ENCODE data around the gene GNAS-AS1.

The GNAS-AS1 gene

GRCh38 chr20:58825450-58825849 lies 25.3 kb downstream of the GNAS-AS1 start:
- no peak overlapping the region for H3K23ac ChIP-seq (ENCODE audit: low read length)
- no peak overlapping the region for H3K14ac ChIP-seq (ENCODE audit: low read length)
- H3K9ac ChIP-seq (ENCODE audit: low read length): no peak overlapping the region
- no peak overlapping the region for H2BK120ac ChIP-seq (ENCODE audit: insufficient read depth, low read length, poor library complexity)
- H4K91ac ChIP-seq (ENCODE audit: low read depth, low read length): no peak overlapping the region
- H3K27me3 ChIP-seq (ENCODE audit: insufficient read depth, low read length): no peaks in the 10 kb centered on the region
- H3K9me3 ChIP-seq (ENCODE audit: insufficient read depth, low read depth, low read length): peaks cover 13% of the 10 kb centered on the region
- H3K79me1 ChIP-seq (ENCODE audit: low read length): no peaks in the 10 kb centered on the region
- no peak overlapping the region for H3K27ac ChIP-seq (ENCODE audit: low read depth, low read length)
- H3K4me1 ChIP-seq (ENCODE audit: control insufficient read depth in 1 of 2, insufficient read depth in 2 of 2, low read length in 2 of 2): peaks cover 0 to 2% of the 10 kb centered on the region in 2 experiments
- H4K12ac ChIP-seq (ENCODE audit: low read depth, low read length): no peak overlapping the region
- no peak overlapping the region for H3K4me2 ChIP-seq (ENCODE audit: low read length)
- no peak overlapping the region for H2AFZ ChIP-seq (ENCODE audit: insufficient read depth, low read length, poor library complexity)
- no peaks in the 10 kb centered on the region for H3K79me2 ChIP-seq (ENCODE audit: control insufficient read depth, insufficient read depth, low read length, poor library complexity)
- H3K18ac ChIP-seq (ENCODE audit: low read length): no peak overlapping the region
- no CpG with 5 or more reads among the region's 6 CpGs for WGBS (ENCODE audit: extremely low coverage, insufficient coverage, insufficient read length)
- no peak overlapping the region for H3K4ac ChIP-seq (ENCODE audit: low read depth, low read length)
- H3K36me3 ChIP-seq (ENCODE audit: control insufficient read depth in 1 of 2, insufficient read depth in 2 of 2, low read length in 2 of 2): peaks cover 2 to 8% of the 10 kb centered on the region in 2 experiments
- no peak overlapping the region for H4K8ac ChIP-seq (ENCODE audit: low read depth, low read length)
- H2AK5ac ChIP-seq (ENCODE audit: low read length): no peak overlapping the region
- no peak for DNase-seq
- no peak overlapping the region for H2BK12ac ChIP-seq (ENCODE audit: low read length)
- no peak overlapping the region for H2BK5ac ChIP-seq (ENCODE audit: low read depth, low read length, poor library complexity)
- no peak overlapping the region for H3K4me3 ChIP-seq (ENCODE audit: low read depth, low read length)

DNA sequence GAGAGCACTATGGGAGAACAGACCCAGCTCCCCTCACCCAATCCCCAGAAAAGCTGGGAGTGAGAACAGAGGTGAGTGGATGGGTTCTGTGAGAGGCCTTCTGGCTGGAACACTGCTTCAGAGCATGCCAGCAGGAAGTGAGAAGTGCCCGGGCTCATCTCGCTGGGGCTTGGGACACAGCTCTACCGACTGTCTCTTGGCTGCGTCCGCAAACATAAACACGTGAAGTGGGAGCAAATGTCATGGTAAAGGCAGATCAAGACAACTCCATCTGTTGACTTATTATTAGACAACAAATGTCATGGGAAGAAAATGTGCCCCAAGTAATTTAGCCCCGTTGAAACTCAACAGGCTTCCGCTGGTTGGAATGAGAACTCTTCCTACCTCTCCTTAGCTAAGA lies 25.9 kb downstream of the GNAS-AS1 start:
- H3K4ac ChIP-seq (ENCODE audit: low read depth, low read length): no peak overlapping the region
- H2AK5ac ChIP-seq (ENCODE audit: low read length): no peak overlapping the region
- H3K79me1 ChIP-seq (ENCODE audit: low read length): no peaks in the 10 kb centered on the region
- peaks cover 8% of the 10 kb centered on the region for H3K9me3 ChIP-seq (ENCODE audit: insufficient read depth, low read depth, low read length)
- no peak overlapping the region for H4K91ac ChIP-seq (ENCODE audit: low read depth, low read length)
- no peaks in the 10 kb centered on the region for H3K79me2 ChIP-seq (ENCODE audit: control insufficient read depth, insufficient read depth, low read length, poor library complexity)
- WGBS (ENCODE audit: extremely low coverage, insufficient coverage, insufficient read length): no CpG with 5 or more reads among the region's 8 CpGs
- H3K4me3 ChIP-seq (ENCODE audit: low read depth, low read length): no peak overlapping the region
- no peak overlapping the region for H3K14ac ChIP-seq (ENCODE audit: low read length)
- no peak overlapping the region for H3K27ac ChIP-seq (ENCODE audit: low read depth, low read length)
- DNase-seq: no peak
- H3K4me1 ChIP-seq (ENCODE audit: control insufficient read depth in 1 of 2, insufficient read depth in 2 of 2, low read length in 2 of 2): peaks cover 0 to 2% of the 10 kb centered on the region in 2 experiments
- peaks cover 2 to 8% of the 10 kb centered on the region in 2 experiments for H3K36me3 ChIP-seq (ENCODE audit: control insufficient read depth in 1 of 2, insufficient read depth in 2 of 2, low read length in 2 of 2)
- H2BK12ac ChIP-seq (ENCODE audit: low read length): no peak overlapping the region
- no peak overlapping the region for H3K9ac ChIP-seq (ENCODE audit: low read length)
- no peaks in the 10 kb centered on the region for H3K27me3 ChIP-seq (ENCODE audit: insufficient read depth, low read length)
- no peak overlapping the region for H3K4me2 ChIP-seq (ENCODE audit: low read length)
- no peak overlapping the region for H2BK5ac ChIP-seq (ENCODE audit: low read depth, low read length, poor library complexity)
- H3K18ac ChIP-seq (ENCODE audit: low read length): no peak overlapping the region
- no peak overlapping the region for H2BK120ac ChIP-seq (ENCODE audit: insufficient read depth, low read length, poor library complexity)
- no peak overlapping the region for H2AFZ ChIP-seq (ENCODE audit: insufficient read depth, low read length, poor library complexity)
- H4K8ac ChIP-seq (ENCODE audit: low read depth, low read length): no peak overlapping the region
- H4K12ac ChIP-seq (ENCODE audit: low read depth, low read length): no peak overlapping the region
- H3K23ac ChIP-seq (ENCODE audit: low read length): no peak overlapping the region

- Histone ChIP-seq H2AFZ (ENCODE audit: insufficient read depth, low read length, poor library complexity) (no peak overlapping the region), H3K4ac (ENCODE audit: low read depth, low read length) (no peak overlapping the region), H3K79me1 (ENCODE audit: low read length) (no peaks in the 10 kb centered on the region), H2AK5ac (ENCODE audit: low read length) (no peak overlapping the region), H2BK12ac (ENCODE audit: low read length) (no peak overlapping the region), H3K18ac (ENCODE audit: low read length) (no peak overlapping the region), H2BK5ac (ENCODE audit: low read depth, low read length, poor library complexity) (no peak overlapping the region), H3K23ac (ENCODE audit: low read length) (no peak overlapping the region), H3K14ac (ENCODE audit: low read length) (no peak overlapping the region), H2BK120ac (ENCODE audit: insufficient read depth, low read length, poor library complexity) (no peak overlapping the region), H3K27ac (ENCODE audit: low read depth, low read length) (no peak overlapping the region), H3K4me2 (ENCODE audit: low read length) (no peak overlapping the region), H3K9me3 (ENCODE audit: insufficient read depth, low read depth, low read length) (peaks cover 11% of the 10 kb centered on the region), H4K8ac (ENCODE audit: low read depth, low read length) (no peak overlapping the region), H3K4me1 (ENCODE audit: control insufficient read depth in 1 of 2, insufficient read depth in 2 of 2, low read length in 2 of 2) (peaks cover 3 to 7% of the 10 kb centered on the region in 2 experiments), H4K12ac (ENCODE audit: low read depth, low read length) (no peak overlapping the region), H3K9ac (ENCODE audit: low read length) (no peak overlapping the region), H3K36me3 (ENCODE audit: control insufficient read depth in 1 of 2, insufficient read depth in 2 of 2, low read length in 2 of 2) (peaks cover 2 to 8% of the 10 kb centered on the region in 2 experiments), H3K79me2 (ENCODE audit: control insufficient read depth, insufficient read depth, low read length, poor library complexity) (no peaks in the 10 kb centered on the region), H3K27me3 (ENCODE audit: insufficient read depth, low read length) (no peaks in the 10 kb centered on the region), H3K4me3 (ENCODE audit: low read depth, low read length) (no peak overlapping the region), H4K91ac (ENCODE audit: low read depth, low read length) (no peak overlapping the region)
- no CpG with 5 or more reads among the region's 26 CpGs for WGBS (ENCODE audit: extremely low coverage, insufficient coverage, insufficient read length)
- no peak for DNase-seq
Measured at GRCh38 chr20:58822748-58823730, 27.7 kb downstream of the GNAS-AS1 start.

GRCh38 chr20:58822149-58822548 lies 28.6 kb downstream of the GNAS-AS1 start:
- no peak overlapping the region for H2BK120ac ChIP-seq (ENCODE audit: insufficient read depth, low read length, poor library complexity)
- WGBS (ENCODE audit: extremely low coverage, insufficient coverage, insufficient read length): no CpG with 5 or more reads among the region's 8 CpGs
- no peak for DNase-seq

More at GRCh38 chr20:58822149-58822548, 28.6 kb downstream of the GNAS-AS1 start:
- Histone ChIP-seq H2BK5ac (ENCODE audit: low read depth, low read length, poor library complexity) (no peak overlapping the region), H3K79me2 (ENCODE audit: control insufficient read depth, insufficient read depth, low read length, poor library complexity) (no peaks in the 10 kb centered on the region), H2AFZ (ENCODE audit: insufficient read depth, low read length, poor library complexity) (no peak overlapping the region), H4K8ac (ENCODE audit: low read depth, low read length) (no peak overlapping the region), H2BK12ac (ENCODE audit: low read length) (no peak overlapping the region), H3K9ac (ENCODE audit: low read length) (no peak overlapping the region), H3K9me3 (ENCODE audit: insufficient read depth, low read depth, low read length) (peaks cover 9% of the 10 kb centered on the region), H4K12ac (ENCODE audit: low read depth, low read length) (no peak overlapping the region), H3K14ac (ENCODE audit: low read length) (no peak overlapping the region), H3K79me1 (ENCODE audit: low read length) (no peaks in the 10 kb centered on the region), H2AK5ac (ENCODE audit: low read length) (no peak overlapping the region), H3K27ac (ENCODE audit: low read depth, low read length) (no peak overlapping the region), H3K23ac (ENCODE audit: low read length) (no peak overlapping the region), H4K91ac (ENCODE audit: low read depth, low read length) (no peak overlapping the region), H3K27me3 (ENCODE audit: insufficient read depth, low read length) (no peaks in the 10 kb centered on the region), H3K4ac (ENCODE audit: low read depth, low read length) (no peak overlapping the region), H3K36me3 (ENCODE audit: control insufficient read depth in 1 of 2, insufficient read depth in 2 of 2, low read length in 2 of 2) (peaks cover 4 to 8% of the 10 kb centered on the region in 2 experiments), H3K4me3 (ENCODE audit: low read depth, low read length) (no peak overlapping the region), H3K18ac (ENCODE audit: low read length) (no peak overlapping the region), H3K4me1 (ENCODE audit: control insufficient read depth in 1 of 2, insufficient read depth in 2 of 2, low read length in 2 of 2) (peaks cover 3 to 7% of the 10 kb centered on the region in 2 experiments), H3K4me2 (ENCODE audit: low read length) (no peak overlapping the region)

Measured in trophoblast cell (in vitro differentiated cells and primary cell).